CD14-positive monocyte (primary cell): Measurements from ENCODE around the gene STARD13. TPM values are rescaled to one million over a fixed set of nuclear protein-coding genes. Genes with fewer than 3 reads are reported as not detected.
A peak's percentile ranks its signal among the peaks of the same experiment; 100 is the strongest.

ENCODE experiments used
- DNase-seq, 3 donors: peaks; one replicate each; pipeline ENCODE4 v3.0.0-alpha.2; 2011 to 2022
- H2AFZ ChIP-seq: 2 replicates; pipeline ENCODE4 v1.6.0; 2012; ENCODE audit warnings: mild to moderate bottlenecking, low read depth, low read length, inconsistent platforms; ENCODE audit not compliant: insufficient read depth, poor library complexity, severe bottlenecking
- H3K27ac ChIP-seq, 2 donors: 1 replicate in 1 of 2; 2 replicates in 1 of 2; pipeline ENCODE4 v1.5.1; 2012 to 2013; ENCODE audit warnings: low read length in 2 of 2, control low read depth in 1 of 2, inconsistent platforms in 1 of 2, low read depth in 1 of 2, mild to moderate bottlenecking in 1 of 2
- H3K27me3 ChIP-seq, 2 donors: one replicate each; pipeline versions ENCODE4 v1.6.0 to v1.6.1; 2011 to 2013; ENCODE audit warnings: low read length in 2 of 2; ENCODE audit not compliant: control insufficient read depth in 2 of 2, insufficient read depth in 2 of 2
- H3K36me3 ChIP-seq, 2 donors: replicated peaks in 1 of 2; 1 replicate in 1 of 2; 2 replicates in 1 of 2; pipeline versions ENCODE4 v1.5.1 to v1.6.1; 2012 to 2013; ENCODE audit warnings: low read length in 2 of 2, control low read depth in 1 of 2, inconsistent platforms in 1 of 2, mild to moderate bottlenecking in 1 of 2; ENCODE audit not compliant: insufficient read depth in 2 of 2, control insufficient read depth in 1 of 2
- H3K4me1 ChIP-seq, 2 donors: 1 replicate in 1 of 2; 2 replicates in 1 of 2; pipeline versions ENCODE4 v1.5.1 to v1.6.1; 2012 to 2013; ENCODE audit warnings: low read length in 2 of 2, control low read depth in 1 of 2, inconsistent platforms in 1 of 2, mild to moderate bottlenecking in 1 of 2, moderate library complexity in 1 of 2; ENCODE audit not compliant: insufficient read depth in 2 of 2, control insufficient read depth in 1 of 2
- H3K4me2 ChIP-seq: replicated peaks from 2 replicates; pipeline ENCODE3; 2012; ENCODE audit warnings: low read length, moderate library complexity, mild to moderate bottlenecking; ENCODE audit not compliant: poor library complexity, severe bottlenecking; ENCODE audit errors: extremely low read depth
- H3K4me3 ChIP-seq, 3 experiments: fragments of 200-600 bp in 1 of 3; sonication (generic) in 1 of 3; replicated peaks in 1 of 3; 1 replicate in 2 of 3; 2 replicates in 1 of 3; pipeline ENCODE4 v1.5.1; 2011 to 2013; ENCODE audit warnings: low read length in 3 of 3, mild to moderate bottlenecking in 3 of 3, control low read depth in 2 of 3, low read depth in 2 of 3, inconsistent platforms in 1 of 3, moderate library complexity in 1 of 3
- H3K79me2 ChIP-seq: 2 replicates; pipeline ENCODE4 v1.6.0; 2012; ENCODE audit warnings: mild to moderate bottlenecking, control low read depth, inconsistent platforms, low read length, moderate library complexity; ENCODE audit not compliant: insufficient read depth
- H3K9ac ChIP-seq: 2 replicates; pipeline ENCODE4 v1.6.0; 2017; ENCODE audit warnings: low read length, mild to moderate bottlenecking; ENCODE audit not compliant: insufficient read depth, poor library complexity, severe bottlenecking
- H3K9me3 ChIP-seq, 2 donors: replicated peaks in 1 of 2; 1 replicate in 1 of 2; 2 replicates in 1 of 2; pipeline versions ENCODE4 v1.5.1 to v1.6.1; 2012 to 2013; ENCODE audit warnings: low read length in 2 of 2, control low read depth in 1 of 2; ENCODE audit not compliant: control insufficient read depth in 1 of 2, insufficient read depth in 1 of 2
- H4K20me1 ChIP-seq: 2 replicates; pipeline ENCODE4 v1.6.0; 2012; ENCODE audit warnings: mild to moderate bottlenecking, low read length, control low read depth, moderate library complexity; ENCODE audit not compliant: insufficient read depth
- H3K27ac Mint-ChIP-seq, 7 donors: one replicate each; pipeline ENCODE4 v1.8.0; 2020; ENCODE audit warnings: mild to moderate bottlenecking in 7 of 7, mixed read lengths in 7 of 7, moderate library complexity in 6 of 7, inconsistent platforms in 2 of 7
- H3K27me3 Mint-ChIP-seq, 3 donors: one replicate each; pipeline ENCODE4 v1.8.0; 2021 to 2022; ENCODE audit warnings: low read depth in 3 of 3, mild to moderate bottlenecking in 3 of 3, mixed read lengths in 3 of 3, moderate library complexity in 3 of 3, inconsistent platforms in 1 of 3
- H3K36me3 Mint-ChIP-seq, 2 donors: one replicate each; pipeline ENCODE4 v1.8.0; 2020; ENCODE audit warnings: mixed read lengths in 2 of 2, inconsistent platforms in 1 of 2, mild to moderate bottlenecking in 1 of 2
- H3K4me1 Mint-ChIP-seq: one replicate; pipeline ENCODE4 v1.8.0; 2020; ENCODE audit warnings: mild to moderate bottlenecking, mixed read lengths
- H3K4me3 Mint-ChIP-seq, 2 donors: one replicate each; pipeline ENCODE4 v1.8.0; 2020; ENCODE audit warnings: mild to moderate bottlenecking in 2 of 2, mixed read lengths in 2 of 2, moderate library complexity in 1 of 2
- H3K9me3 Mint-ChIP-seq, 7 donors: one replicate each; pipeline ENCODE4 v1.8.0; 2020 to 2022; ENCODE audit warnings: mixed read lengths in 7 of 7, mild to moderate bottlenecking in 6 of 7, moderate library complexity in 6 of 7, inconsistent platforms in 2 of 7
- WGBS: methylation state at CpG from one replicate; pipeline ENCODE4 v1.1.5; 2013; ENCODE audit warnings: missing lambda C conversion rate; ENCODE audit not compliant: insufficient coverage; 5-methylcytosine and 5-hydroxymethylcytosine counted together
- intact Hi-C, 2 donors: fragments of 100-400 bp; cut with micrococcal nuclease; formaldehyde crosslinking; loops; one replicate each; pipeline versions ENCODE4 v1.15.0 to v1.15.1; 2023
- polyA plus RNA-seq, 3 donors: library from polyadenylated mRNA; depleted of rRNA in 1 of 3; unstranded in 2 of 3; stranded (reverse) in 1 of 3; fragments of 300-500 nt in 2 of 3; fragments of >200 nt in 1 of 3; fragmentation: Illumina TruSeq in 2 of 3; gene quantifications; 1 replicate in 2 of 3; 2 replicates in 1 of 3; pipeline ENCODE4 v1.2.3, GENCODE V29; 2012 to 2021
- TF ChIP-seq, protein P1 (sequence below): fragments of 200-600 bp; IDR thresholded peaks from one replicate; pipeline ENCODE4 v1.8.0; 2022; ENCODE audit warnings: antibody characterized with exemption, mild to moderate bottlenecking

Gene STARD13
- polyA plus RNA-seq, 3 donors = 0.37 to 0.69 (median 0.60) TPM

GRCh38 chr13:33251131-33251661 lies 34.4 kb downstream of the STARD13 start:
- H3K9me3 ChIP-seq = no peaks in the 10 kb centered on the region
- H3K27me3 ChIP-seq = no peaks in the 10 kb centered on the region
- TF ChIP-seq, protein P1, sequence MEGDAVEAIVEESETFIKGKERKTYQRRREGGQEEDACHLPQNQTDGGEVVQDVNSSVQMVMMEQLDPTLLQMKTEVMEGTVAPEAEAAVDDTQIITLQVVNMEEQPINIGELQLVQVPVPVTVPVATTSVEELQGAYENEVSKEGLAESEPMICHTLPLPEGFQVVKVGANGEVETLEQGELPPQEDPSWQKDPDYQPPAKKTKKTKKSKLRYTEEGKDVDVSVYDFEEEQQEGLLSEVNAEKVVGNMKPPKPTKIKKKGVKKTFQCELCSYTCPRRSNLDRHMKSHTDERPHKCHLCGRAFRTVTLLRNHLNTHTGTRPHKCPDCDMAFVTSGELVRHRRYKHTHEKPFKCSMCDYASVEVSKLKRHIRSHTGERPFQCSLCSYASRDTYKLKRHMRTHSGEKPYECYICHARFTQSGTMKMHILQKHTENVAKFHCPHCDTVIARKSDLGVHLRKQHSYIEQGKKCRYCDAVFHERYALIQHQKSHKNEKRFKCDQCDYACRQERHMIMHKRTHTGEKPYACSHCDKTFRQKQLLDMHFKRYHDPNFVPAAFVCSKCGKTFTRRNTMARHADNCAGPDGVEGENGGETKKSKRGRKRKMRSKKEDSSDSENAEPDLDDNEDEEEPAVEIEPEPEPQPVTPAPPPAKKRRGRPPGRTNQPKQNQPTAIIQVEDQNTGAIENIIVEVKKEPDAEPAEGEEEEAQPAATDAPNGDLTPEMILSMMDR = no peak
- no peak overlapping the region for H3K27ac ChIP-seq
- DNase-seq = peak in 2 of 3 donors; percentile 9 to 11
- H3K4me1 Mint-ChIP-seq = peaks cover 10% of the 10 kb centered on the region
- intact Hi-C loops = no loop called here
- peaks cover 0 to 1% (median 1%) of the 10 kb centered on the region in 3 donors for H3K27me3 Mint-ChIP-seq
- no peak overlapping the region for H3K9ac ChIP-seq
- 26% methylated on average over 2 of the region's 2 CpGs for WGBS
- H3K36me3 Mint-ChIP-seq = no peaks in the 10 kb centered on the region
- H3K27ac Mint-ChIP-seq = peak overlapping the region in 2 of 7 donors; percentile 9 to 23
- no peak overlapping the region for H3K4me2 ChIP-seq
- H2AFZ ChIP-seq = no peak overlapping the region
- H3K4me1 ChIP-seq = peaks cover 0 to 4% of the 10 kb centered on the region in 2 donors
- no peaks in the 10 kb centered on the region for H3K79me2 ChIP-seq
- H3K36me3 ChIP-seq = no peaks in the 10 kb centered on the region
- H3K9me3 Mint-ChIP-seq = peaks cover 0 to 7% (median 0%) of the 10 kb centered on the region in 7 donors
- no peaks in the 10 kb centered on the region for H4K20me1 ChIP-seq
- no peak overlapping the region for H3K4me3 Mint-ChIP-seq
- no peak overlapping the region for H3K4me3 ChIP-seq

DNA sequence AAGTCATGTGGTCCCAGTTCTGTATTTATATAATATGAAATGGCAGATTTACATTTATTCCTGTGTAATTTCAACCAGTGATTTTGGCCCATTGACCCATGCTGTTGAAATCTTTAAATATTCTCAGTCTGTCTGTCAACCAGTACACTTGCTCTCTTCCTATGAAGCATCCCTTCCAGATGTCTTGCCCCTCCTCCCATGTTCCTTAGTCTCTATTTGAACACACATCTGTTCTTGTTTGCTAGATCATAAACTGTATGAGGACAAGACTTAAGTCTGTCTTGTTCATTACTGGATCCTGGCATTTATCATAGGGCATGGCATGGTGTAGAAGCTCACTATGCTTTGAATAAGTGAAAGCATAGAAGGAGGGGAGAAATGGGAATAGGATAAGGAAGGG lies 34.9 kb downstream of the STARD13 start:
- H3K27me3 Mint-ChIP-seq = peaks cover 0 to 1% (median 1%) of the 10 kb centered on the region in 3 donors
- no peak overlapping the region for H3K4me3 Mint-ChIP-seq
- no peak for DNase-seq
- H3K9ac ChIP-seq = no peak overlapping the region
- H3K4me1 ChIP-seq = peaks cover 0 to 4% of the 10 kb centered on the region in 2 donors
- no peaks in the 10 kb centered on the region for H3K9me3 ChIP-seq
- no peaks in the 10 kb centered on the region for H4K20me1 ChIP-seq
- H3K27ac Mint-ChIP-seq = peak overlapping the region in 2 of 7 donors; percentile 23 to 47
- H3K79me2 ChIP-seq = no peaks in the 10 kb centered on the region
- H3K9me3 Mint-ChIP-seq = peaks cover 0 to 7% (median 0%) of the 10 kb centered on the region in 7 donors
- TF ChIP-seq, protein P1 = no peak
- no peak overlapping the region for H3K4me3 ChIP-seq
- H3K27ac ChIP-seq = no peak overlapping the region
- no peak overlapping the region for H2AFZ ChIP-seq
- H3K27me3 ChIP-seq = no peaks in the 10 kb centered on the region
- no peaks in the 10 kb centered on the region for H3K36me3 ChIP-seq
- H3K4me2 ChIP-seq = no peak overlapping the region
- no peaks in the 10 kb centered on the region for H3K36me3 Mint-ChIP-seq
- intact Hi-C loops = no loop called here
- H3K4me1 Mint-ChIP-seq = peaks cover 9% of the 10 kb centered on the region
